GM21381 (cell line): Measurements from ENCODE around the gene ZNF425.
"Not testable (repeated sequence)": the region's sequence is repeated elsewhere in the genome, so short reads cannot be mapped to it uniquely, and the experiment has no call there.

Experiments used
- ATAC-seq: cut with Tn5 transposase; IDR thresholded peaks from one replicate; pipeline ENCODE4 v1.9.1; 2021; ENCODE audit warnings: mild to moderate bottlenecking, moderate library complexity; ENCODE audit not compliant: unreplicated experiment

The ZNF425 gene

DNA sequence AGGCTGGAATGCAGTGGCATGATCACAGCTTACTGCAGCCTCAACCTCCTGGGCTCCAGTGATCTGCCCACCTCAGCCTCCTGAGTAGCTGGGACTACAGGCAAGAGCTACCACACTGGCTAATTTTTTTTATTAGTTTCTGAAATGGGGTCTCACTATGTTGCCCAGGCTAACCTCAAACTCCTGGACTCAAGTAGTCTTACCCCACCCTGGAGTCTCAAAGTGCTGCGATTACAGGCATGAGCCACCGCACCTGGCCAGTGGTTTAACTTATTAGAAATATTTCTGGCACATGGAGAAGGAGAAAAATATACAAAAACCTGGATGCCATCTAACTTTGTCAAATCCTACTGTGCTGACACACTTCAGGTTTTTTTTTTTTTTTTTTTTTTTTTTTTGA lies 50.8 kb downstream of the ZNF425 start:
- no peak for ATAC-seq

DNA sequence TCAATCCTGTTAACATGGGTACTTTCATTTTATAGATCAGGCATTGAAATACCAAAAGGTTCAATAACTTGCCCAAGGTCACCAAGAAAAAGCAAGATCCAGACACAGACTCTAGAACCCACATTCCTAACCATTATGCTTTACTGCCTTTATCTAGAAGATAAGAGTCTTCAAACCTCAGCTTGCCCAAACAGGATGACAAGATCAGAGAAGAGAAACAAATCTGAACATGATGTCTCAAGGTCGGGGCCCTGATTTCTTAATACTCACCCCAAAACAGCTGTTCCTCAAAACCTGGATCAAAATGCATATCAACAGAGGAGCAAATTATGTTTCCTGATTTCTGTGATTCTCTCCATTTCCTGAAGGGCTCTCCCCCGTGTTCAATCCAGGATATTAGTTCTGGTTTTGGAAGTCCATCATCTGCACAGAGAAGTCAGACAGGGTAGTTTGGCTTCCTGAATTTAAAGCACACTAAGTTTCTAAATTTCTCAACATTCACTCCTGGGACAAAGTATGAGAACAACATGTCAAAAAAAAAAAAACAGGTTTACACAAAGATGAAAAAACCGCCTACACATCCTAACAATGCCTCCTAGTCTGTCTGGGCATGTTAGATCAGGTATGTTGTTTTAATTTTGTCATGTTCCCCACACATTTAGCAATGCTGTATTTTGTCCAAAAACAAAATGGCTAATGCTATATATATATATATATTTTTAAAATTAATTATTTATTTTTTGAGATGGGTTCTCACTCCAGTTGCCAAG lies 51.8 kb downstream of the ZNF425 start:
- no peak for ATAC-seq

DNA sequence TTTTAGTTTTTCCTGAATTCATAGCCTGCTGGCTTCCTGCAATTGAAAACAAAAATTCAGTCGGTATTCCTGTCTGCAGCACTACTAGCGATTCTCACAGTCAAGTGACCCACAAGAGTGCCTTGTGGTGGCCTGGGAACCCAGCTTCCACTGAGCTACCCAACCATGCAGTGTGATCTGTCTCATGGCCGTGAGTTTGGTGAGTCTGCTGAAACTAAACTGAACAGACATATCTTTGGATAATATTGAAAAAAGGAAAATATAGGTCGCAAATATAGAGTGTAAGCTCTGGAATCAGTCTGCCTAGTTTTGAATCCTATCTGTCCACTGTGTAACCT lies 53.7 kb downstream of the ZNF425 start:
- no peak for ATAC-seq

DNA sequence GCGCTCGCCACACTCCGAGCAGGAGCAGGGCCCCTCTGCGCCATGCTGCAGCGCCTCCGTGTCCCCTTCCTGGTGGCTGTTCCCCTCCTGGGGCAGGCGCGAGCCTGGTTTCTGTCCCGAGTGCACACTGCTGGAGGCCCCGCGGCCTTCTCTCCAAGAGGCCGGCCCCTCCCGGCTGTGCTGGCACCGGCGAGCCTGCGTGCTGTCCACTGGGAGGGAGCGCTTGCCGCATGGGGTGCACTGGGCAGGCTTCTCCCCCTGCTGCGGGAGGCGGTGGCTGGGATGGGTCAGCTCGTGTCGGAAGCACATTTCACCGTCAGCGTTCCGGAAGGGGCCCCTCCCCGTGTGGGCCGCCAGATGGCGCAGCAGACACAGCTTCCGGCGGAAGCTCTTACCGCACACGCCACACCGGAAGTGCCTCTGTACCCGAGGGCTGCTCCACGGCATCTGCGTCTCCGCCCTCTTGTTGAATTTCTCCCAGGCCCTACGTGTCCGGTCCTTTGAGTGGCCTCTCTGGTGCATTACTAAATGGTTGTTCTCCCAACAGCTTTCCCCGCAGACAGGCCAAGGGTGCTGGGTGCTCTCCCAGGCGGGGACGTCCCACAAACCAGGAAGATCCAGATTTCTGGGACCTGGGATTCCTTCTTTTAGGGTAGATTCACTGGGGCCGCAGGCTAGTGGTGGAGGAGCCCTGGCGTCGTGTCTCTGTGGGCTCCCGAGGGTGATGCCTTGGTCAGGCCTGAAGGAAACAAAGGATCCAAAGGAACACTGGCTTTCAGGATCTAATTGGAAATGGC lies 54.3 kb downstream of the ZNF425 start:
- no peak for ATAC-seq

DNA sequence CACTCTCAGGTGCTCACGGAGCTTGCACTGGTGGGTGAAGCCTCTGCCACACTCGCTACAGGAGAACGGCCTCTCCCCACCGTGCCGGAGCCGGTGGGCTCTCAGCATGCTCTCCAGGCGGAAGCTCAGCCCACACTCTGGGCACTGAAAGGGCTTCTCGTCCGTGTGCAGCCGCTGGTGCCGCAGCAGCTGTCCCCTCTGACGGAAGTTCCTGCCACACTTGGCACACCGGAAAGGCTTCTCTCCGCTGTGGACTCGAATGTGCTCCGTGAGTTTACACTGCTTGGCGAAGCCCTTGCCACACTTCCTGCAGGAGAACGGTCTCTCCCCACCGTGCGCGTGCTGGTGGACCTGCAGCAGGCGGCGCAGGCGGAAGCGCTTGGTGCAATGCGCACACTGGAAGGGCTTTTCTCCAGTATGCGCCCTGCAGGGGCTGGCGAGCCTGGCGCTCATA lies 54.9 kb downstream of the ZNF425 start:
- ATAC-seq: no peak

DNA sequence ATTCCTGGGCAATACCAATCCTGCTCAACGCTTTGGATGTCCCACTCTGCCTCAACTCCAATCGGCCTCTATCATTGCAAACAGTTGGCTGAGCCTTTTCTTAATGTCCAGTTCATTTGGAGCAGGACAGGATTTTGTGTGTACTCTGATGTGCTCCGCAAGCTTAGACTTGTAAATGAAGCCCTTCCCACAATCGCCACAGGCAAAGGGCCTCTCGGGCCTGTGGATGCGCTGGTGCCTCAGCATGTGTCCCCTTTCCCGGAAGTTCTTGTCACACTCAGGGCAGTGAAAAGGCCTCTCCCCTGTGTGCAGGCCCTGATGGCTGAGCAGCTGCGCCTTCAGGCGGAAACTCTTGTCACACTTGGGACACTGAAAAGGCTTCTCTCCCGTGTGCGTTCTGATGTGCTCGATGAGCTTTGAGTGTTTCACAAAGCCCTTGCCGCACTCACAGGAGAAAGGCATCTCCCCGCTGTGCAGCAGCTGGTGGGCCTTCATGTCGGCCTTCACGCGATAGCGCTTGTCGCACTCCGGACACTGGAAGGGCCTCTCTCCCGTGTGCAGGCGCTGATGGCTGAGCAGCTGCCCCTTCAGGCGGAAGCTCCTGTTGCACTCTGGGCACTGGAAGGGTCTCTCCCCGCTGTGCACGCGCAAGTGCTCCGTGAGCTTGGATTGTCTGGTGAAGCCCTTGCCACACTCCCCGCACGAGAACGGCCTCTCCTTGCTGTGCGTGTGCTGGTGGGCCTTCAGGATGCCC lies 55.6 kb downstream of the ZNF425 start:
- ATAC-seq: no peak

DNA sequence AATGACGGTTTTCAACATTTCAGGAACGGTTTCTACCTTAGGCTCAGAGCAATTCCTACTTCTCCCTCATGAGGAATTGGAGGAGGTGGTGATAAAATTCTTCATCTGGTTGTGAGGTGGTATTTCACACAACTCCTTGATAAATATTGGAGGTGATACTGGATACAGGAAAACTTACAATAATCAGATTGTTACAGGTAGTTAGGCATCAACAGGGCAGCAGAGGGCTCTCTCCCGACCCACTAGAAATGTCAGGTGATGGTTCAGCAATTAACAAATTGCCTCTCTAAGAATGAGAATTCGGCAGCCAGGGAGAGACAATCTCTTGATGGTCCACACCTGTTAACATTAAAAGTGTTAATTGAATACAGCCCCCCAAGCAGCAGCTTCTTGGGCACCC lies 58.3 kb downstream of the ZNF425 start:
- no peak for ATAC-seq

DNA sequence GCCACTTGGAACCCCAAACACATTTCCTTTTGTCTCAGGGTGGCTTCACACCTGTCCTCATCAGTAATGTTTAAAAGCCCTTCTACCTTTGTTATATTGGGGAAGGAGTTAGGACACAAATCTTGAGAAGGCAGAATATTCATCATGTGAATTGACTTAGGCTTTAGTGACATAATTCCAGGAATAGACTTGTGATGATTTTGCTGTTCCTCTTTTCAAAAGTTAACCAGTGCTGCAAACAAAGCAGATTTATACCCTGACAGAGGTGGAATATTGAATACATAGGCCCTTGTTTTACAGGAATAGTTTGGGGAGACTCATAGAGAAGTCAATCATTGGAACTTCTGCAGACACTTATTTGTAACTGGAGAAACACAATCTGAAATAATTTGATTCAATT lies 62.6 kb downstream of the ZNF425 start:
- no peak for ATAC-seq

DNA sequence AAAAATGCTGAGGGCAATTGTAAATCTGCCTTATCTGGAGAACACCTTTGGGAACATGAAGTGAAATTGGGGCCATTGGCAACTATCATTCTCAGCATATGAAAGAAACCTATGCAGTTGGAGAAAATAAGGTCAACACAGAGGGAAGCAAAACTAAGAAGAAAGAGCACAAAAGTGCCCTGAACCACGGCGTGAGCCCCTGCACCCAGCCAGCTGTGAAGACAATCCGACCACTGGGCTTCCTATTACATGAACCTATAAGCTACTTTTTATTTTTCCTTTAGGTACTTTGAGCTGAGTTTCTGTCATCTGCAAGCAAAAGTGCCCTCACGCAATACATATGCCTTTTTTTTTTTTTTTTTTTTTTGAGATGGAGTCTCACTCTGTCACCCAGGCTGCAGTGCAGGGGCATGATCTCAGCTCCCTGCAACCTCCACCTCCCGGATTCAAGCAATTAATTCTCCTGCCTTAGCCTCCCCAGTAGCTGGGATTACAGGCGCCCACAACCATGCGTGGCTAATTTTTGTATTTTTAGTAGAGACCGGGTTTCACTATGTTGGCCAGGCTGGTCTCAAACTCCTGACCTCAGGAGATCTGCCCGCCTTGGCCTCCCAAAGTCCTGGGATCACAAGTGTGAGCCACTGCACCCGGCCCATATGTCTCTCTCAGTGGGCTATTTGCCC lies 63.8 kb downstream of the ZNF425 start:
- not testable (repeated sequence) for ATAC-seq

DNA sequence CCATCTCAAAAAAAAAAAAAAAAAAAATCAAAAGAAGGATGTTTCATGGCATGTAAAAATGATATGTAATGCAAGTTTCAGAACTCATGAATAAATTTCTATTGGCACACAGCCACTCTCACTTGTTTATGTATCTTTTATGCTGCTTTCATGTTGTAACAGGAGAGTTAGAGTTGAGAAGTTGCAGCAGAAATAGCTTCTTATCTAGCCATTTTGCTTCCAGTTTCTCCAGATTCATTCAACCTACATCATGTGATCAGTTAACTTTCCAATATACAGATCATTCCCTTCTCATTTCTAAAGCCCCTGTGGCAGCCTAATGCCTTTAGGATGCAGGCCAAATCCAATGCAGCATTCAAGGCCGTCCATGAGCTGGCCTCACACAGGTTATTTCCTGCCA lies 66.0 kb downstream of the ZNF425 start:
- ATAC-seq: no peak

DNA sequence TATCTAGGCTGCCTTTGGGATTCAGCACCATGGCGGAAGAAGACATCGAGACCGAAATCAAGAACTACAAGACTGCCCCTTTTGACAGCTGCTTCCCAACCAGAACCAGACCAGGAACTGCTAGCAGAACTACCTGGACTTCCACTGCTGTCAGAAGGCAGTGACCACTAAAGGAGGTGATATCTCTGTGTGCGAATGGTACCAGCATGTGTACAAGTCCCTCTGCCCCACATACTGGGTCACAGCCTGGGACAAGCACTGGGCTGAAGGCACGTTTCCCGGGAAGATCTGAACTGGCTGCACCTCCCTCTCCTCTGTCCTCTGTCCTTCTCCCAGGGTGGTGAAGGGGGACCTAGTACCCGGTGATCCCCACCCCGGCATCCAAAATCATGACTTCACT lies 72.2 kb downstream of the ZNF425 start:
- no peak for ATAC-seq

DNA sequence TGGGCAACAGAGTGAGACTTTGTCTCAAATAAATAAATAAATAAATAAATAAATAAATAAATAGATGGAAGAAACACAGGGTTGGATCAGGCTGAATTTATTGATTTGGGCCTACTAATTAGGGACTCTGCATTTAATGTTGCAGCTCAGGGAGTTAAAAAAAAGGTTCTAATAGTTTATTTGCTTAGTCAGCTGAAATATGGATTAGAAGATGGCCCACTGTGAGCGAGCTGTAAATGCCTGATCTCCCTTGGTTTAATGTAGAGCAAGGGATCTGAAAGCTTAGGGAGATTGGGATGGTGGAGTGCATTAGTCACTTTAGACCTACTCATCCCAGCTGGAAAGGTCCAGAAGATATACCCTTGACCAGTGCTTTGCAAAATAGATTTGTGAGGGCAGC lies 72.7 kb downstream of the ZNF425 start:
- no peak for ATAC-seq
